Activated gamma-delta T cell treated with anti-CD3 and anti-CD28 coated beads, Interleukin-2, amount 50 U/mL, for 16 hours (primary cell): ENCODE results near the gene AGAP2.

Source experiments
- DNase-seq: peaks from one replicate; pipeline ENCODE4 v3.0.0-alpha.2; 2020; ENCODE audit warnings: low read depth

Gene AGAP2

GRCh38 chr12:57767305-57767698 lies 28.8 kb upstream of the AGAP2 start:
- DNase-seq, result no peak

- DNase-seq, result no peak
Observed at GRCh38 chr12:57766464-57767304, 28.1 kb upstream of the AGAP2 start, which contains the start of gene CYP27B1. Gene CYP27B1, minus strand, starts transcription at chr12:57767078. Its CDS starts 37 bp downstream, at chr12:57767041.

- DNase-seq, result no peak
Observed at GRCh38 chr12:57765698-57766463, 27.3 kb upstream of the AGAP2 start.

GRCh38 chr12:57765003-57765697 lies 26.6 kb upstream of the AGAP2 start:
- DNase-seq, result no peak

- no peak for DNase-seq
Observed at GRCh38 chr12:57764662-57765002, 26.1 kb upstream of the AGAP2 start.

DNA sequence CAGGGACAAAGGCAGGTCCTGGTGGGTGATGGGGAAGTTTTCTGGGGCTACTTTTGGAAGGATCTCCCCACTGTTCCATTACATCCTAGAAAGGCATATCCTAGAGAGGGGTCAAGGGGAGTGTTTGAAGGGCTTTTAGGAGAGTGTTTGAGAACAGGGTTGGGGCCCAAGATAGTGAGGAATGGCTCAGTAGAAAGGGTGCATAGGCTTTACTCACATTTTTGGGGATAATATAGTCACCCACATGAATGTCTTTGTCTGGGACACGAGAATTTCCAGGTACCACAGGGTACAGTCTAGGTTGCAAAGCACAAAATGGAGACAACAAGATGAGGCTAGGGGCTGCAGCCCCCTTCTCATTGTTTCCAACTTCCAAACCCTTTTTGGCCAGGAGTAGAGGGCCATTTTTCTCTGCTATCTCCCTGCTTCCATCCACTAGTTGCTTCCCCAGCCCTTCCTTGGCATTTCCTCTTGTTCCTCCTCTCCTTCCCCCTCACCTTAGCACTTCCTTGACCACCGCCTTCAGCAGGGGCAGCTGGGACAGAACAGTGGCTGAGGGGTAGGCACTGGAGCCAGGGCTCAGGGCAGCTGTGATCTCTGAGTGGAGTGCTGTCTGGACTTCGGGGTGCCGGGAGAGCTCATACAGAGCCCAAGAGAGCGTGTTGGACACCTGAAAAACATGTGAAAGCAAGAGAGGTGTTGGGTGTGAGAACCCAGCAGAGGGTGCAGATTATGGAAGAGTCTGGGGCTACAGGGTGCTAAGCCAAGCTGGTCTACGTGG lies 25.5 kb upstream of the AGAP2 start:
- DNase-seq, result no peak

DNA sequence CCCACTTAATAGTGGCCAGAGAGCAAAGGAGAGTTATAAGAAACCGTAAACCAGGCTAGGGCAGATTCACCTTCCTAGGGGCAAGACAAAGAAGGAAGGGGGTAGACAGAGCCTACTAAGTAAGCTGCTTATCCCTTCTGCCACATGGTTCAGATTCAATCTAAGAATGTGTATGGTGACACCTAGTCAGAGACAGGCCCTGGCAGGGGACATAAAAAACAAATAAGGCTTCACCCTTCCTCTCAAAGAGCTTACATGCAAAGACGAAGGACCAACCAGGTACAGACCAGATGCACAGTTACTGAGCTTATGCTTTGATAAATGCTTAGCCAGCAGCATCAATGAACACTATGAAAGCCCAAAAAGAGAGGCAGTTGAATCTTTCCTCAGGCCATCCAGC lies 23.9 kb upstream of the AGAP2 start:
- no peak for DNase-seq

DNA sequence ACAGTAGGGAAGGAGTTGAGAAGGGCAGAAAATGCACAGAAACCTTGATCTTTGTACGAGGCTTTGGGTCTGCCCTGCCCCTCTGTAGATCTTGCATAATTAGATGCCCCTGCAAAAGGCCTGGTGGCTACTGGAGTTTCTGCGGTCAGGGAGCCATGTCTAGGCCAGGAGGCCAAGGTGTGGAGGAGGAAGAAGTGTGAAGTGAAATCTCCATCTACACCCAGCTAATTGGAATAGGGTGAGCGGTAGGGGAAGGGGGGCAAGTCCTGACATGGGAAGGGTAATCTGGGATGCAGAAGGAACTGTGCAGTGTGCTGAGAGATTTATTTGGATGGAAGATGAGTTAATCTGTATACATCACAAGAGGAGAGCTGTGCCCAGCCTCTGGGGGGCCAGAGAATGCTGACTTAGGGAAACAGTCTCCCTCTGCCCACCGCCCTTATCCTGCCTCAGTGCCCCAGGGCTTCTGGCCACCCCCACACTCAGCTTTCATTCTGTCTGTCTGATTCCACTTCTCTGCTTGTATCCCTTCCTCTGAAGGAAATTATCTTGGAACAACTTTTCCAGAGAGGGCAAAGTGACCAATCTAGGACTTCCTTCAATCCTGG lies 23.0 kb upstream of the AGAP2 start:
- DNase-seq, result no peak

DNA sequence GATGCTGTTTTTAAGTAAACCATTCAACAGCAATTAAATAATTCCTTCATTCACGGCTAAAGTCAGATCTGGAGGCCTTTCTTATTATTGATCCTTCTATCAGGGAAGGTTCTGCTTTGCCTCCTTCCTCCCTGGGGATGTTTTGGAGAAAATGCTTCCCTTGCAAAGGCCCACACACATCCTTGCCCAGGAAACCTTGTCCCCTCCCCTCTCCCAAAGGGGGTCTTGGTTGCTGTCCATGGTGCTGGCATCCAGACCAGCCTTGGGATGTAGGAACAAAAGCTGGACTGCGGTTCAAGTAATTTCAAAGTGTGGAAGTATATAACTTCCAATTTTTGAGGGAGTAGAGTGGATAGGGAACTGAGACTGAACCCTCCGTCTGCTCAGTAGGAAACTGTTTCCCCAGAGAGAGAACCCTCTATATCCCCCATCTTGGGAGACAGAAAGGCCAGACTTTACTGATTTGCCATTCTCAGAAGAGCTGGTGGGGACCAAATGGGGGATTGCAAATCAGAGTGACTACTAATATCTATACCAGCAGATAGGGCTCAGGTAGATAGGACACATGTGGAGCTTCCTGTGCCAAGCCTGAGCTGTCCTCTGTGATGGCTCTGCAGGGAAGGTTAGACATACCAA lies 21.9 kb upstream of the AGAP2 start:
- DNase-seq, result no peak

GRCh38 chr12:57759360-57759980 lies 20.9 kb upstream of the AGAP2 start:
- no peak for DNase-seq

GRCh38 chr12:57758552-57759359 lies 20.2 kb upstream of the AGAP2 start:
- DNase-seq, result no peak

DNA sequence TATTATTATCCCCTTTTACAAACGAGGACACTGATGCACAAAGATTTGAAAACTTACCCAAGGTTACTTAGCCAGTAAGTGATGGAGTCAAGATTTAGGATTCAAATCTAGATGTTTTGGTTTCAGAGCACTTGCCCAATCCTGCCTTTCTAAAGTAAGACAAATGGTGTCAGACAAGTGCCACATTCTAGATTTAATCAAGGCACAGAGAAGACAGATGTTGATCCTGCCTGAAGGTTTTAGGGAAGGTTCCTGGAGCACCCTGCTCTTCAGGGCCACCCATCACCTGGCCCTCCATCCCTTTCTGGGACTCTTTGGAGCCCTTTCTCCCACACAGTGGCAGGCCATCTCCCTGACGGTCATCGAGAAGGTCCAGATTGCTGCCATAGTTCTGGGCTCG lies 19.2 kb upstream of the AGAP2 start:
- no peak for DNase-seq

DNA sequence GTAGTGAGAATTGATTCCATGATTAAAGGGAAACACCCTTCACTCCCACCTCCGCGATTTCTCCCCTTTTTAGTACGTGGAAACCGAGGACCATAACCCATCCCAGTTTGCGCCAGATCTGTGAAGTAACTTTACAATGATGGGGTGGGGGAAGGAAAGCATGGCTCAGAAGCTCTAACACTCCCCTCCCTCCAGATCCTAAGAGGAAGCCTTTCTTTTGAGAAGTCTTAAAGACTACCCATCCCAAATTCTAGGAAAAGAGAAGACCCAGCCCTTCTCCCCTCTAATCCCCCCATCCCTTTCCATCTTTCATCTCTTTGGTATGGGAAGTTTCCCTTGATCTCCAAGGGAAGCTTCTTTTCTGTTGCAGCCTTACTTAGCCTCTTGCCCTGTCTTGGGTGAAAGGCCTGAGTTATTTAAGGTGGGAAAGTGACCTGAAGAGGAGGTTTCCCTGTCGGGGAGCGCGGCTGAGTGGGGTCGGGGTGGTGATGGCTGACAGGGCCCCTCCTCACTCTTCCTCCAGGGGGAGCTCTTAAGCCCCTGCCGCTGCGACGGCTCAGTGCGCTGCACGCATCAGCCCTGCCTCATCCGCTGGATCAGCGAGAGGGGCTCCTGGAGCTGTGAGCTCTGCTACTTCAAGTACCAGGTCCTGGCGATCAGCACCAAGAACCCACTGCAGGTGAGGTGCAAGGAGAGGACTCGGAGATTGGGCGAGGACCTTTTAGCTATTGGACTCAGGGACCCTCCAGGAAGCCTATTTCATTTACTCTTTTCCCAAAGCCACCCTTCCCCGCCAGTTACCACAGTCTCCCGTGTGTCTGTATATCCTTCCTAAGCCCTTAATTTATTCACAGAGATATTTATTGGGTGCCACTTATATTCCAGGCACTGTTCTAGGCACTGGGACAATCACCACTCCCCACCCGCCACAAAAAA lies 18.1 kb upstream of the AGAP2 start:
- peak; percentile 57 for DNase-seq

DNA sequence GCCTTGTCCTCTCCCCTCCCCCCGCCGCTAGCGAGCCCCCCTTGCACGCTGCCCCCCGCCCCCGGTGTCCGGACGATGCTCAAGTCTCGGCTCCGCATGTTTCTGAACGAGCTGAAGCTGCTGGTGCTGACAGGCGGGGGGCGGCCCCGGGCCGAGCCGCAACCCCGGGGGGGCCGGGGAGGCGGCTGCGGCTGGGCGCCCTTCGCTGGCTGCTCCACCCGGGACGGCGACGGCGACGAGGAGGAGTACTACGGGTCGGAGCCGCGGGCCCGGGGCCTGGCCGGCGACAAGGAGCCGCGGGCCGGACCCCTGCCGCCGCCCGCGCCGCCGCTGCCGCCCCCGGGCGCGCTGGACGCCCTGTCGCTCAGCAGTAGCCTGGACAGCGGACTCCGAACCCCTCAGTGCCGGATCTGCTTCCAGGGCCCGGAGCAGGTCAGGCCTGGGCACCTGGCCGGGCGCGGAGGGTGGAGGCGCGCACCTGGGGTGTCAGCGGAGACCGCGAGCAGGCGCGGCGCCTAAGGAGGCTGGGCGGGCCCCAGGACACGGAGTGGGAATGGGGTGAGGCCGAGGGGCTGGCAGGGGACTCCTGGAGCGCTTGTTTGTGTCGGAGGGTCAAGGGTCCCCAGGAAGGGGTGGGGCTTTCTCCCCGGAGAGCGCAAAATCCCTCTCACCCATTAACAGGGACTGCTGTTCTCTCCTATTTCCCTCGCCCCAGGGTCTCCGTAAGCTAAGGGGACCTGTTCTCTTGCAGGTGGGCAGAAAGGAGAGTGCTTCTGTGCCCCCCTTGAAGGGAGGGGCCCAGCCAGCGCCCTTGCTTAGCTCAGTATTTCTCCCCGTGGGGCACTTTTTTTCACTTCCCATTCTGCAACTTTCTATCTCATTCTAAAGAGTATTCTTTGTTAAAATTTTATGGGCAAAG lies 17.2 kb upstream of the AGAP2 start:
- no peak for DNase-seq

DNA sequence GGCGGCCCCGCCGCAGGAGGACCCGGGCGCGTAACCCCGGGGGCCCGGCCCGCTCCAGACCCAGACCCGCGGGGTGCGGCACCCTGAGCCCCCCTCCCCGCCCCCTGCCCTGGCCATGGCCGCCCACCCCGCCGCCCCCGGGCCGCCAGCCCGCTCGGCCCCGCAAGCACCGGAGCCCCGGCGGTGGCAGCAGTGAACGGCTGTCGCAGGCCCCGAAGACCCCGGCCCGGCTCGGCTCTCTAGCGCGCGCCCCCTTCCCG lies 16.6 kb upstream of the AGAP2 start:
- no peak for DNase-seq

GRCh38 chr12:57754411-57755193 lies 16.1 kb upstream of the AGAP2 start, which contains the start of gene MARCHF9:
Gene MARCHF9, plus strand, starts transcription at chr12:57755103. Its CDS starts 426 bp downstream, at chr12:57755529.
- DNase-seq, result peak; percentile 68
